NCI-H1417 treated with DMSO at 0.1 percent for 48 hours (cell line): Measurements from ENCODE around the gene DOCK4.

Experiments used
- DNase-seq: peaks from one replicate; lab custom pipeline; 2025; lab: John Stamatoyannopoulos, UW

DOCK4 gene

GRCh38 chr7:111860248-111860647 lies 346.0 kb downstream of the DOCK4 start:
- DNase-seq = no peak

- DNase-seq = no peak
Observed at GRCh38 chr7:111858331-111858730, 347.9 kb downstream of the DOCK4 start.

- DNase-seq = no peak
Observed at GRCh38 chr7:111855842-111856227, 350.4 kb downstream of the DOCK4 start.

- no peak for DNase-seq
Observed at GRCh38 chr7:111855161-111855841, 350.9 kb downstream of the DOCK4 start.

- no peak for DNase-seq
Observed at GRCh38 chr7:111853201-111853990, 352.8 kb downstream of the DOCK4 start.

GRCh38 chr7:111852081-111852480 lies 354.1 kb downstream of the DOCK4 start:
- no peak for DNase-seq

- DNase-seq = no peak
Observed at GRCh38 chr7:111846898-111847297, 359.3 kb downstream of the DOCK4 start.

- DNase-seq = no peak
Observed at GRCh38 chr7:111845853-111846252, 360.3 kb downstream of the DOCK4 start.

GRCh38 chr7:111844904-111845671 lies 361.1 kb downstream of the DOCK4 start:
- no peak for DNase-seq

GRCh38 chr7:111842491-111842890 lies 363.7 kb downstream of the DOCK4 start:
- DNase-seq = no peak

- DNase-seq = no peak
Observed at GRCh38 chr7:111841596-111842205, 364.5 kb downstream of the DOCK4 start.

GRCh38 chr7:111840528-111840927 lies 365.7 kb downstream of the DOCK4 start:
- DNase-seq = no peak

- no peak for DNase-seq
Observed at GRCh38 chr7:111839261-111839660, 366.9 kb downstream of the DOCK4 start.

- no peak for DNase-seq
Observed at GRCh38 chr7:111836592-111836991, 369.6 kb downstream of the DOCK4 start.

- no peak for DNase-seq
Observed at GRCh38 chr7:111835066-111835465, 371.1 kb downstream of the DOCK4 start.

GRCh38 chr7:111834367-111834766 lies 371.8 kb downstream of the DOCK4 start:
- DNase-seq = no peak

GRCh38 chr7:111833466-111833865 lies 372.7 kb downstream of the DOCK4 start:
- DNase-seq = no peak

GRCh38 chr7:111832174-111832573 lies 374.0 kb downstream of the DOCK4 start:
- DNase-seq = no peak

GRCh38 chr7:111829221-111829620 lies 377.0 kb downstream of the DOCK4 start:
- DNase-seq = no peak

GRCh38 chr7:111827863-111828504 lies 378.2 kb downstream of the DOCK4 start:
- DNase-seq = no peak

- no peak for DNase-seq
Observed at GRCh38 chr7:111825046-111825445, 381.2 kb downstream of the DOCK4 start.

- DNase-seq = no peak
Observed at GRCh38 chr7:111823826-111824225, 382.4 kb downstream of the DOCK4 start.
